HG03457 (cell line): ENCODE measurements around the gene COCH.

Experiments
- ATAC-seq: cut with Tn5 transposase; IDR thresholded peaks from one replicate; pipeline ENCODE4 v1.9.1; 2021; ENCODE audit warnings: moderate number of reproducible peaks; ENCODE audit not compliant: unreplicated experiment

The COCH gene

DNA sequence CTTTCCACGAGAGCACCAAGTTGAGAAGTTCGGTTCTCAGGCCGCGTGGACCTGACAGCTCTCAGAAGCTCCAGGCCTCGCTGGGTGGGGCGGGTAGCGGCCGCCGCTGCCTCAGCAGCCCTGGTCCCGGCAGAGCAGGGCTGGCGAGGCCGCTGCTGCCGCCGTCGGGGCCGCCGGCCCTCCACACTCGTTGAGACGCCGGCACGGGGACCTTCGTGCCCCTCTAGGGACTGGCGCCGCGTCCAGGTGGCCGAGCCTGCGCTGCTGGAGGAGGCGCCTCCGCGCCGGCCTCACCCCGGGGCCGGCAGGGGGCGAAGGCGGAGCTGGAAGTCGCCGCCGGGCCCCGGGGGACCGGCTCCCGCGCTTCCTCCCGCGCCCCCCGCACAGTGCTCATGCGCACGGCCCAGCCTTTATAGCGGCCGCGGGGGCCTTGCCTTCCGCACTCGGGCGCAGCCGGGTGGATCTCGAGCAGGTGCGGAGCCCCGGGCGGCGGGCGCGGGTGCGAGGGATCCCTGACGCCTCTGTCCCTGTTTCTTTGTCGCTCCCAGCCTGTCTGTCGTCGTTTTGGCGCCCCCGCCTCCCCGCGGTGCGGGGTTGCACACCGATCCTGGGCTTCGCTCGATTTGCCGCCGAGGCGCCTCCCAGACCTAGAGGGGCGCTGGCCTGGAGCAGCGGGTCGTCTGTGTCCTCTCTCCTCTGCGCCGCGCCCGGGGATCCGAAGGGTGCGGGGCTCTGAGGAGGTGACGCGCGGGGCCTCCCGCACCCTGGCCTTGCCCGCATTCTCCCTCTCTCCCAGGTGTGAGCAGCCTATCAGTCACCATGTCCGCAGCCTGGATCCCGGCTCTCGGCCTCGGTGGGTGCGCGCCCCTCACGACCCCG lies at the start of gene COCH:
COCH (plus strand) TSS at position 440 of the 879 bp plus-strand sequence; CDS start at position 820, 380 bp downstream.
- peak; percentile 53 for ATAC-seq

- no peak for ATAC-seq
These were observed 48.3 kb upstream of the COCH start for GRCh38 chr14:30826070-30826469.

DNA sequence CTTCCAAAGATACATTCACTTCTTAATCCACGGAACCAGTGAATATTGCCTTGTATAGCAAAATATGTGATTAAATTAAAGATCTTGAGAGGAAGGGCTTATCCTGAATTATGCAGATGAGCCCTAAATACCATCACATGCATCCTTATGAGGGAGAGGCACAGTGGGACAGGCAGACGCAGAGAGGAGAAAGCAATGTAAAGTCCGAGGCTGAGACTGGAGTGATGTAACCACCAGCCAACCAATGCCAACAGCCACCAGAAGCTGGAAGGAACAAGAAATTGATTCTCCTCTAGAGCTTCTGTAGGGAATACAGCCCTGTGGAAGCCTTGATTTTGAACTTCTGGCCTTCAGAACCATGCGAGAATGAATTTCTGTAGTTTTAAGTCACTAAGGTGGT lies 44.5 kb upstream of the COCH start:
- ATAC-seq, result no peak

DNA sequence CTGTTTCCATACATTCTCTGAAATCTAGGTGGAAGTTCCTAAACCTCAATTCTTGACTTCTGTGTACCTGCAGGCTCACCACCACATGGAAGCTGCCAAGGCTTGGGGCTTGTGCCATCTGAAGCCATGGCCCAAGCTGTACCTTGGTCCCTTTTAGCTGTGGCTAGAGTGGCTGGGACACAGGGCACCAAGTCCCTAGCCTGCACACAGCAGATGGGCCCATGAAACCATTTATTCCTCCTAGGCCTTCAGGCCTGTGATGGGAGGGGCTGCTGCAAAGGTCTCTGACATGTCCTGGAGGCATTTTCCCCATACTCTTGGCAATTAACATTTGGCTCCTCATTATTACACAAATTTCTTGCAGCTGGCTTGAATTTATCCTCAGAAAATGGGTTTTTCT lies 40.0 kb upstream of the COCH start:
- no peak for ATAC-seq

DNA sequence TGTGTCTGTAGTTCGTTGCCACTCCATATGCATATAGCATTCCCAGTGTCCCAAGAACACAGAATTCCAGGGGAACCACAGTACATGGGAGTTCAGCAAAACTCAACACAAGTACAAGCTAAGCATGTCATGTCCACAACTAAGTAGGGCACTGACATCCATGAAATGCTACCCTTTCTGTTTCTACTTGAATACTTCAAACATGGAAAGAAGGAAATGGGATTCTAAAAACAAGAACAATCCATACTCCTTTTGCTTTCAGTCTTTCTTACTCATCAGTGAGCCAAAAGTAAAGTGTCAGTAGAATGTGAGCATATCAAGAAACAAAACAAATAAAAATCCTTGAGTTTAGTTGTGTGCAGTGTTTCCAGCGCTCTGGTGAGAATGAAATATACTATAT lies 36.0 kb upstream of the COCH start:
- ATAC-seq, result no peak

DNA sequence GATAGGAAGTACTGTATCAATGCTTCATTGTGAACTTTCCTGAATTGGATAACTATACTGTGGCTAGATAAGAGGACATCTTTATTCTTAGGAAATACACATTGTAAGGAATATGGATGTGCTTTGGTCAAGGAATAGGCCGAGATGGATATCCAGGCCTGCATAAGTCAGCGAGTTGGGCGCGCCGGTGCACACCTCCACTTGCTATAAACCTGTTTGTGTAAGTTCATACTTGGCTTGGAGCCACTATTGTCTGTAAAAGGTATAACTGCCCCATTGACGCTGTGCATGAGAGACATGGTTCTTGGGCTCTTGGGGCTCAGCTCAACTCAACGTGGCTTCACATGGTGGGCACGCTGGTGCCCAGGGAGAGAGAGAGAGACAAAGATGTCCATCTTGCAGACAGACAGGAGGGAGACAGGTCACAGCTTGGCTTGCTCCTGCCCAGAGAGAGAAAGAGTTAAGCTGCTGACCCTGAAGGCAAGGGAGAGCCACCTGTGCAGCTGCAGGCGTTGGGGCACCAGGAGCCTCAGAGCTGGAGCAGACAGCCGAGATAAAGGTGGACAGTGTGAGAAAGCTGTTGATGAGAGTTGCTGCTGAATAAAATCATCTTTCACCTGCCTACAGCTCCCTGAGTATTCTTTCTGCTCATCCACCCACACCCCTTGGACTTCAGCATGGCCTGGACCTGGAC lies 34.1 kb upstream of the COCH start:
- no peak for ATAC-seq

DNA sequence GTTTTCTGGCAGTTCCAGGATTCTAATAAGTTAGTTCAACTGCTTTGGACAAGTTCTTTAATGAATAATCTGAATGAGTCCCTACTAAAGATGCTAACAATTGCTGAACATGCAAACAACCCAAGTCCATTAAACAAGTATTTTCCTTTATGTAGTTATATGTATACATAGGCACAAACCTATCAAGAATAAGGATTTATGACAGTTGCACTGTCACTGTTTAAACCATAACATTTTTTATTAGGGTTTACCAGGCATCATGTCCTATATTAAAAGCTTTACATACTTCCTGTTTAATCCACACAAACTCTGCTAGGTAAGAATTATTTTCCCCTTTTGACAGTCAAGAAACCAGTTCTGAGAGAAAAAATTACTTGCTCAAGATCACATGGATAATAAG lies 31.9 kb upstream of the COCH start:
- no peak for ATAC-seq

DNA sequence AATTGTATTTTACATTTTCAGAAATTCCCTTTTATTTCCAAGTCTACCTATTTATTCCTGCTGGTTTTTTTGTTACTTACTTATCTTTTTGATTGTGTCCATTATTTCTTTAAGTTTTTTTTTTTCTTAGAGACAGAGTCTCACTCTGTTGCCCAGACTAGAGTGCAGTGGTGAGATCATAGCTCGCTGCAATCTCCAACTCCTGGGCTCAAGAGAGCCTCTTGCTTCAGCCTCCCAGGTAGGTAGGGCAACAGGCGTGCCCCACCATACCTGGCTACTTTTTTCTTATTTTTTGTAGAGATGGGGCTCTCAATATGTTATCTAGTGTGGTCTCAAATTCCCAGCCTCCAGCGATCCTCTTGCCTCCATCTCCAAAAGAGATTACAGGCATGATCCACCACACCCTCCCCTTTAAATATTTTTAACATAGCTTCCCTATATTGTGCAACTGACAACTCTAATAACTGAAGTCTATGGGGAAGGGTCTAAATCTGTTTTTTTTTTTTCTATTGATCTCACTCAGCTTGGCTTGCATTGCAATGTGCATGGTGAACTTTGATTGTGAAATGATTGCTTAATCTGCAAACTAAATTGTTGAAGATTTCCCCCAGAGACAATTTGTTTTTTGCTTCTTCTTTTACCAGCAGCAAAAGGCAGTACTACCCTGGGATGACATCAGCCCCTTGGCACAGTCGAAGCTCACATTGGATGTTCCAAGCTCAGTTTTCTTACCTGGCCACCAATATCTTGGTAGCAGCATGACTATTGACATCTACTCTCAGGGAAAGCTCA lies 25.7 kb upstream of the COCH start:
- peak; percentile 29 for ATAC-seq

DNA sequence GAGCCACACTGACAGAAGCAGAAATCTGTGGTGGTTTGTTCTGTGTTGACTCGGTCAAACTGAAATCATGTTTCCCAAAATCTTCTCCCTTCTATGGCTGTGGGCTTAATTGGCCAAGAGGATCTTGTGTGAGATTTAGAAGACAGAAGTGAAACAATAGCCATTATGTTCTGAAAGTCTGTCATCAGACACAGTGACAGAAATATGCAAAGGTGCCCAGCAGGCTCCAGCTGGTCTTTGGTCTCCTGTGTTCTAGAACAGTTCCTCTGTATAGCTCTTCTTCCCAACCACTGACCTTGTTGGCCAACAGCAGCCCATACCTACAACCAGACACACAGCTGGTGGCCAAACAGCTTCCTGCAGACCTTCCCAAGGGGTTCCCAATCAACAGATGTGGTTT lies 25.0 kb upstream of the COCH start:
- ATAC-seq, result peak; percentile 91

GRCh38 chr14:30849983-30850382 lies 24.4 kb upstream of the COCH start:
- ATAC-seq, result no peak

DNA sequence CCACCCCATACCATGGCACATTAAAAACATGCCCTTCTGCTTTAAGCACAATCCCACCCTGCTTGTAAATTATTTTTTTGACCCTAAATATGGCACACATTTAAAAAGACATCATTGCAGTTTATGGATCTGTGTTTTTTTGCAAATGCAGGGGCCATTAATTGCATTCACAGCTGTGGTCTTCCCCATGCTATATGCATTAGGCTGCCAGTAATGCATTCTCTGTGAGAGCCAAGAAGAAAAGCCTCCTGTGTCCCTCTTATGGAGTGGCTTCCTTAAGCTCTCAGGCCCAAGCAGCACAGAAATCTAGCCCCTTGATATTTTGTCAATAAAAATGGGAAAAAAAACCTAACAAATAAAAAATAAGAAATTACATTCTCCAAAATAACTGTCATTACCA lies 20.4 kb upstream of the COCH start:
- no peak for ATAC-seq

GRCh38 chr14:30854492-30854891 lies 19.9 kb upstream of the COCH start:
- ATAC-seq, result no peak

DNA sequence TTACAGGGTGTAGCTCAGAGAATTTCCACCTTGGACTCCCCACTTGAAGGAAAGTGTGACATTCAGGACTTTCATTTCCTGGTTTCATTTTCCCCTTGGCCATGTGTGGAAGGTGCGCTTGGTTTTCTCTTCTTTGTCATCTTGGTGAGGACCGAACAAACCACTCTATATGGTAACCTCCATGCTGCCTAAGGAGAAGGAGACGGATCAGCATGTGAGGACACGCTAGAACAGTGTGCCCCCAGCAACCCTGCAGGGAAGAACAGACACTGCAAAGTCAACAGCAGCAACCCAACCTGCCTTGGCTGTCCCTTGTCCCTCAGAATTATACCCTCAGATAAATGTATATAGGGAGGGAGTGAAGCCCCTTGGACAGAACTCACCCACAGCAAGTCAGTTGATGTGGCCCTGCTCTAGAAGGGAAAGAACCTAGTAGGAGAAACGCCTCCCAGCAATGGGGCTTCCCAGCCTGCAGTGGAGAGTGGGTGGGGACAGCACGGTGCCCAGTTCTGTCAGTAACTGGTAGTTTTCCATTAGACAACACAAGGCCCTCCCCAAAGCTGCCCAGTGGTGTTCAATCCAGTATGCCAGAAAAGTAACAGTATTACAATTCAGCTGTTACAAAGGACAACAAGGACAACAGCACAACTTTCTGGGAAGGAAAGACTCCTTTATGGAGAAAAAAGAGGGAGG lies 18.9 kb upstream of the COCH start:
- ATAC-seq, result peak; percentile 63

- no peak for ATAC-seq
These were observed 13.2 kb upstream of the COCH start for GRCh38 chr14:30861200-30861599.

GRCh38 chr14:30864934-30865333 lies 9.4 kb upstream of the COCH start:
- ATAC-seq, result no peak

DNA sequence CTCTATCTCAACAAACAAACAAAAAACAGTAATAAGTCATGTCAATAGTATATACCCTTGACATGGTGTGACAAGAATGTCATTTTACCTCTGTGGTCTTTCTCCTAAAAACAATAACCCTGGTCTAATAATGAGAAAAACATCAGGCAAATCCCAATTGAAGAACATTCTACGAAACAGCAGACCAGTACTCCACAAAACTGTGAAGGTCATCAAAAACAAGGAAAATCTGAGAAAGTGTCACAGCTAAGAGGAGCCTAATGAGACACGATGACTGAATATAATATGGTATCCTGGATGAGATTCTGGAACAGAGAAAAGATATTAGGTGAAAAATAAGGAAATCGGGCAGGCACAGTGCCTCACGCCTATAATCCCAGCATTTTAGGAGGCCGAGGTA lies 5.6 kb upstream of the COCH start:
- ATAC-seq, result no peak

- ATAC-seq, result no peak
These were observed 4.7 kb upstream of the COCH start for GRCh38 chr14:30869551-30870155.

GRCh38 chr14:30872602-30873001 lies 1.8 kb upstream of the COCH start:
- ATAC-seq, result no peak

DNA sequence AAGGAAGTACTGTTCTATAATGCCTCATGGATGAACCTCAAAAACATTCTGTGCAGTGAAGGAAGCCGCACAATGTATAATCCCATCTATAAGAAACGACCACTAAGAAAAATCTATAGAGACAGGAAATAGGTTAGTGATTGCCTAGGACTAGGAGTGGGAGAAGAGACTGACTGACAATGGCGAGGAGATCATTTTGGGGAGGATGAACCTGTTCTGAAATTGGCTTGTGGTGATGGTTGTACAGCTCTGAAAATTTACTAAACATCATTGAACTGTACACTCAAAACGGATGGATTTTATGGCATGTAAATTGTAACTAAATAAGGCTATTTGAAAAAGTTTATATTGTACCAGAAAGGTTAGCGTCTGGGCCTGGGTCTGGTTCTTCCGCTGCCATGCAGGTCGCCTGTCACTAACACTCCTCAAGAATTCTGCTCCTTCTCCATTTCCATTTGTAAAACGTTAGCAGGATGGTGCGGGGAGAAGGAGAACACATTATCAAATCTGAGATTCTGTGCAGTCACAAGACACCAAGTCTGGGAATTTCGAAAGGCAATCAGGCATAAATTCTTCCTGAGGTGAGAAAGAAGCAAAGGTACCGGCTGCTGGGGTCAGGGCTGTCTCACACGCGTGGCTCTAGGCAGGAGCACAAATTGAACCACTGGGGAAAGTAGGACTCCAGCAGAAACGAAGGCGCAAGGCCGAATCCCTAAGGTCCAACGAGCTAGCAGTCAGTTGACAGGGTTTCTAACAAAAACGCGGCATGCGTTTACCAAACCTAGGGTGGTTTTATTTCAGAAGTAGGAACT lies 845 bp upstream of the COCH start:
- no peak for ATAC-seq
